NCI-H2196 treated with DMSO at 0.1 percent for 48 hours (cell line): ENCODE results near the gene PON3.
"Not testable (repeated sequence)": the region's sequence is repeated elsewhere in the genome, so short reads cannot be mapped to it uniquely, and the experiment has no call there.

Experiments
- DNase-seq: peaks from one replicate; lab custom pipeline; 2025; ENCODE audit not compliant: unreplicated experiment; lab: John Stamatoyannopoulos, UW

Gene PON3

DNA sequence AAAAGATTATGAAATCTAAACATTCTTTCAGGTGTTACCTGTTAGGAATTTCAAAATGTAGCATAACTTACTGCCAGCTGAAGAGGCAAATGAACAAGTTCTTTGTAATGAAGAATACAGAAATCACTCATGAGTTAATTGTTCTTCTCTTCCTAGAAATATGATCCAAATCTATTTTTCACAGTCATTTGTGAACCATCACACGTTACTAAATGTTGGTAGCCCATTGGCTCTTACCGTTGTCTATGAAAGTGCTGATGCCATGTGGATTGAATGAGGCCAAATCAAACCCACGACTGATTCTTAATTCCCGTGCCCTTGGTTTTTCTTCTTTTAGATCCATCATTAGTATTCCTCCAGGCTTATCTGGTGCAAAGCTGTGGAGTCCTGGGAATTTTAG lies 15.9 kb upstream of the PON3 start:
- no peak for DNase-seq

GRCh38 chr7:95411666-95412065 lies 15.5 kb upstream of the PON3 start:
- DNase-seq: no peak

- DNase-seq: no peak
Measured at GRCh38 chr7:95411036-95411435, 14.9 kb upstream of the PON3 start.

GRCh38 chr7:95407751-95408150 lies 11.6 kb upstream of the PON3 start:
- DNase-seq: no peak

- no peak for DNase-seq
Measured at GRCh38 chr7:95405800-95406199, 9.6 kb upstream of the PON3 start.

- no peak for DNase-seq
Measured at GRCh38 chr7:95405208-95405607, 9.0 kb upstream of the PON3 start.

- peak; percentile 36 for DNase-seq
Measured at GRCh38 chr7:95404316-95404865, 8.2 kb upstream of the PON3 start.

GRCh38 chr7:95398155-95398940 lies 2.2 kb upstream of the PON3 start:
- no peak for DNase-seq

DNA sequence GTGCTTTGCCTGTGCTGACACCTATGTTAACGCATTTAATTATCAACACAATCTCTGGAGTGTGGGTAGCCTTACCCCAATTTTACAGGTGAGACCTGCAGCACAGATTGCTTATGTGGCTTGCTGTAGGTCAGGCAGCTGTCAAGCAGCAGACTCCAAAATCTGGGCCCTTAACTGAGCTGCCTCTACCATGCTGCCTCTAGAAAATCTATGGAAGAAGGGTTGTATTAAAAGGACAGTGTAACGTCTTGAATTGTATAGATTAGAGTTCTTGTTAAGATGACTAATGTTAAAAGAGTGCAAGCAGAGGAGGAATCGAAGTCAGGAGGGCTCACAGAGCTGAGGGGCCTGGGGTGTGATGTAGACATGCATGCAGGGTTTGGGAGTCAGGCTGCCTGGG lies 1.2 kb upstream of the PON3 start:
- DNase-seq: no peak

DNA sequence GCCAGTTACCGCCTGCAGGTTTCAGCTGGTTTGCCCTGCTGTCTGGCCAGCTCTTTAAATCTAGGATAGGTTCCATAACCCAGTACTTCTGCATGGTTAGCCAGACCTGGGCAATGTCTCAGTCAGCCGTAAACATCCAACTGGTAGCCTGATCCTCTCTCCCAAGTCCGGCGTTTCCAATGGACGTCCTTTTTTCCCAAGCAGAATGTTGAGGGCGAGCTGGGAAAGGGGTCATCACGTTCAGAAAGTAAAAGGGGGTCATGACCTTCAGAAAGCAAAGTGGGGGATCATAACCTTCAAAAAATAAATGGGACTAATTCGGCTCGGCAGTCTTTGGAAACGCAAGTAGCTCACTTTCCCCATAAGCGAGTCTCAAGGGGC lies 430 bp downstream of the PON3 start:
- DNase-seq: no peak

DNA sequence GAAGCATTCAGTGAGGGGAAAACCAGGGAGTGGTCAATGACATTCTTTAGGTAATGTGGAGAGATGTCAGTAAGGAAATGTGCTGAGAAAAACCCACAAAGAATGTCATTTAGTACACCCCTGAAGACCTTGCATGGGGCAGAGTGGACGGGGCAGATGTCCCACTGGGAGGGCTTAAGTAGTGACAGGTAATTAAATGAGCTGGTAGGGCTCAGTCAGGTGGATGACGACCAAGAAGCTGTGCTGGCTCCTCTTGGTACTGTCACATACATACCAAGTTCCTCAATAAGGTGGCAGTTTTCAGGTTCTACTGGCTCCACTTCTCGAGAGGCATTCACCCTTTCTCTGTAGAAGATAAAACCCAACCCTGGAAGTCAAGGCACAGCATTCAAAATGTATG lies 1.8 kb downstream of the PON3 start:
- DNase-seq: no peak

- DNase-seq: no peak
Measured at GRCh38 chr7:95391761-95392160, 4.4 kb downstream of the PON3 start.

DNA sequence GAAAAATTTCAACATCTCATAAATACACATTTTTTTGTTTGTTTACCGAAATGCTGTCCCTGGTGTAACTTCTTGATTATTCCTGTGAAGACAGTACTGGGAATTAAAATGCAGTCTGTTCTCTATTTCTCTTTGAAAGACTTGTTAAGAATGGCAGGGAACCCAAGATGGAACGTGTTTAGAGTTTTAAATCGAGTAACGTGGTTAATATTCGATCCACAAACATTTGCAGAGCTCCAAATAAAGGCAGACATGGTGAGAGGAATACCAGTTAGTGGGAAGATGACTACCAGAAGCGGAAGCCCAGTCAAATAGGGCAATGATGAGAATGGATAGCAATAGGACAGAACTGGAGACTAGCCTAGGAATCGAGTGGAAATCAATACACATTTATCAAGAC lies 6.7 kb downstream of the PON3 start:
- no peak for DNase-seq

GRCh38 chr7:95379457-95379856 lies 16.7 kb downstream of the PON3 start:
- DNase-seq: not testable (repeated sequence)

GRCh38 chr7:95376632-95377400 lies 19.4 kb downstream of the PON3 start:
- DNase-seq: no peak

DNA sequence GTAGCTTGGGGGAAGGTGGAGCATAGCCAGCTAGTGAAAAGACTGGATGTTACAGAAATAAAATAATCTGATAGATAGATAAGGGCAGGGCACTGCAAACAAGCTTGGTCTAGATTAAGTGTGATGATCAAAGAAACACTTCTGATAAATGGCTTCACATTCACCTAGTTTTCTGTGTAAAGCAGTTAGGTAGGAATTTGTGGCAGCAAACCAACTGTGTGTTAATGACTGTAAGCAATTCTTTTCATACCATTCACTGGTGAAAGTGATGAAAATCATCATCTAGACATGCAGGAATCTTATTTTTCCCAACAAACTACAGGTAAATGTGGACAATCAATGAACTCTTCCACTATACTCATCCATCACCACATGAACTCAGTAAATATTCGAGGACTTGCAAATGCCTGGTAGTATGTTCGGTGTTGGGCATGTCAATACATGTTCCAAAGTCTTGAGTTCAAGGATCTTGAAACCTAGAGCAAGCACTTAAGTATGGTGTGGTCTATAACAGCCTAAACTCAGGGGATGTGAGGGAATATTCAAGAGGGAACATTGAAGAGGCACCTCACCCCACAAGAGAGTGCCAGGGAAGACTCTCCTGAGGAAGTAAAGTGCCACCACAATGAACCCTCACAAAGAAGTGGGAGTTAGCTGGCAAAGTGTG lies 20.5 kb downstream of the PON3 start:
- no peak for DNase-seq

DNA sequence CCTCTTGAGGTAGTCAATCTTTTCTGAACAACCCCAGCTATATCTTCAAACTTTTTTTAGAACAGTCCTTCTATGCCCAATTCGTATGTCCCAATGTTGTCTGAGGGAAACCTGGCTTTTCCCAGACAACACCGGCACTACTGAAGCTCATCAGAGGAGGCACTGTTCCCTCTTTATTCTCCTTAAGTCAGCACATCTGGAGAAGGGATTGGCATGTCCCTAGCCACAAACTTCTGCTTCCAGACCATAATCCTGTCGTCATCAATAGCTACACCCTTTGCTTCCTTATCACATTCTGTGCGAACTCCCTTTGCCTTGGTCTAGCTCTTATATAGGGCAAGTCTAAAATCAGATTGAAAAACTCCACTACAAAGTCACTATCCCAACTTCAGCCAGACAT lies 22.9 kb downstream of the PON3 start:
- DNase-seq: no peak

DNA sequence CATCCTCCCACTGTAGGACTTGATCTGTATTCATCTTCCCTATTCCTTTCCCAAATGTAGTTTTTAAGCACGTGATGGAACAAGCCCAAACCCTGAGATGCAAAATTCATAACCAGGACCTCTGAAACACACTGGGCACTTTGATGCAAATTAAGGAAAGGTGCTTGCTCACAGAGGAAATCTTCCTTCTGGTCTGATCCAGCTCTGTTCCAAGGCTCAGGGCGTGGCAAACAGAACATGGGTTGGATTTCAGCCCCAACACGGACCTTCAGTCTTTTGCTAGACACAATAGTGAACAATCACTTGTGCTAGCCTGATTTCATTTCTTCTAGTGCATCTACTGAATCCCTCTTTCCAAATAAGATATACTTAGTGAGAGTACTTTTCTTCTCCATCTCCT lies 27.9 kb downstream of the PON3 start:
- no peak for DNase-seq

- no peak for DNase-seq
Measured at GRCh38 chr7:95367606-95368005, 28.6 kb downstream of the PON3 start.

- DNase-seq: no peak
Measured at GRCh38 chr7:95365151-95365550, 31.0 kb downstream of the PON3 start.

DNA sequence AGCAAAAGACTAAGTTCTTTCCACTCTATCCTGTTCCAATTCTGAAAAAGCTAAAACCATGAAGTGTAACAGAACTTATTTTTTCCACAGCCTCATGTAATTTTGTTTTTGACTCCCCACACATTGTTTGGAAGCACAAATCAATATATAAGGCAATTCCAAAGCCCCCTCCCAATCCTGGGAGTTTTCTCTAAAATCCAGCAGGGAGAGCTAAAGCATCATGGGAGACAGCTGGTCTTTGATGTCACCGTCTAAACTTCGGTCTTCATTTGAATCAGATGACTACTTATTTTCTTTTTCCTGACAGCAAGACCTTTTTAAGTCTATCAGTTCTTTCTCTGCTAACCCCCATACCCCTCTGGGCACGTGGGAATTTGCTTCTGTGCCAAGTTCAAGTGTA lies 38.6 kb downstream of the PON3 start:
- DNase-seq: no peak
